Parathyroid adenoma (tissue), 2 donors: ENCODE measurements around the gene ACTN4.

Source experiments
- H2AFZ ChIP-seq: fragments of 300-600 bp; sonication (generic); one replicate; pipeline ENCODE4 v1.7.0; 2017; ENCODE audit warnings: antibody characterized with exemption, mild to moderate bottlenecking
- H3K27ac ChIP-seq: fragments of 300-600 bp; sonication (generic); one replicate; pipeline ENCODE4 v1.7.0; 2017
- H3K27me3 ChIP-seq: fragments of 300-600 bp; sonication (generic); one replicate; pipeline ENCODE4 v1.7.0; 2017; ENCODE audit warnings: low read length; ENCODE audit not compliant: control insufficient read depth, insufficient read depth
- H3K36me3 ChIP-seq: fragments of 300-600 bp; sonication (generic); one replicate; pipeline ENCODE4 v1.7.0; 2017; ENCODE audit warnings: low read length; ENCODE audit not compliant: control insufficient read depth, insufficient read depth
- H3K4me1 ChIP-seq: fragments of 300-600 bp; sonication (generic); one replicate; pipeline ENCODE4 v1.7.0; 2017; ENCODE audit warnings: control low read depth
- H3K4me2 ChIP-seq: fragments of 300-600 bp; sonication (generic); one replicate; pipeline ENCODE4 v1.7.0; 2017; ENCODE audit warnings: low read length
- H3K4me3 ChIP-seq: fragments of 300-600 bp; sonication (generic); one replicate; pipeline ENCODE4 v1.7.0; 2017; ENCODE audit warnings: low read depth, low read length
- H3K79me2 ChIP-seq: fragments of 300-600 bp; sonication (generic); one replicate; pipeline ENCODE4 v1.7.0; 2017; ENCODE audit warnings: control low read depth
- H3K9ac ChIP-seq: fragments of 300-600 bp; sonication (generic); one replicate; pipeline ENCODE4 v1.7.0; 2017; ENCODE audit warnings: mild to moderate bottlenecking
- H3K9me3 ChIP-seq: fragments of 300-600 bp; sonication (generic); one replicate; pipeline ENCODE4 v1.7.0; 2017; ENCODE audit warnings: low read length; ENCODE audit not compliant: control insufficient read depth
- CTCF ChIP-seq: fragments of 300-600 bp; sonication (generic); IDR thresholded peaks from one replicate; pipeline ENCODE4 v1.7.0; 2017; ENCODE audit warnings: antibody characterized with exemption, mild to moderate bottlenecking
- donor health status: primary hyperparathyroidism.

The ACTN4 gene

GRCh38 chr19:38684078-38684861, 36.8 kb downstream of the ACTN4 start:
- H3K4me3 ChIP-seq = peak overlapping the region; percentile 27
- H3K4me2 ChIP-seq = peak overlapping the region; percentile 65
- peak overlapping the region; percentile 81 for H3K9ac ChIP-seq
- peak overlapping the region; percentile 100 for H3K27ac ChIP-seq
- peaks cover 91% of the 10 kb centered on the region for H3K4me1 ChIP-seq
- no peaks in the 10 kb centered on the region for H3K9me3 ChIP-seq
- no peak overlapping the region for H2AFZ ChIP-seq
- H3K79me2 ChIP-seq = peaks cover 69% of the 10 kb centered on the region
- H3K36me3 ChIP-seq = no peaks in the 10 kb centered on the region
- TF ChIP-seq CTCF = no peak
- no peaks in the 10 kb centered on the region for H3K27me3 ChIP-seq

DNA sequence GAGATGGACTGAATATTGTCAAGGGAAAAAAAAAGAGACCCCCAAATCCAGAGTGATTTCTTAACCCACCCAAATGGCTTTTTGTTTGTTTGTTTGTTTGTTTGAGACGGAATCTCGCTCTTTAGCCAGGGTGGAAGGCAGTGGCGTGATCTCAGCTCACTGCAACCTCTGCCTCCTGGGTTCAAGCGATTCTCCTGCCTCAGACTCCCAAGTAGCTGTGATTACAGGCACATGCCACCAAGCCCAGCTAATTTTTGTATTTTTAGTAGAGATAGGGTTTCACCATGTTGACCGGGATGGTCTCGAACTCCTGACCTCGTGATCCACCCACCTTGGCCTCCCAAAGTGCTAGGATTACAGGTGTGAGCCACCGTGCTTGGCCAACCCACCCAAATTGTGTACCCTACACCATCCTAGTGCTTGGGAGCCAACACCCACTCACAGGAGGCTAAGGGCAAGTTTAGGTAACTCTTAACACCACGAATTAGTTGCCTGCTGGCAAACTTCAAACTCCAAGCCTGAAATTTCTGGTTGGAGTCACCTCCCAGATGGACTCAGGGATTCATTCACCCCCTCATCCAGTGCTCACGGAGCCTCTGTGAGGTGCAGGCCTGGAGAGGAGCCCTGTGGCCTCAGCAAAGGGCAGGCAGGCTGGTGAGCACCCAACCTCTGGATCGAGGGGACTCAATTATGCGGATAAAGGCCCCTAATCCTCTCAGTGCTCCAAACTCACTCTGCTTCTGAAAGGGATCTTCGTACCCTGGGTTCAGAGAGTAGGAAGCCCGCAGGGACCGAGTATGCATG, 37.6 kb downstream of the ACTN4 start:
- TF ChIP-seq CTCF = no peak
- H3K27ac ChIP-seq = peak overlapping the region; percentile 100
- H3K9me3 ChIP-seq = no peaks in the 10 kb centered on the region
- no peaks in the 10 kb centered on the region for H3K36me3 ChIP-seq
- no peak overlapping the region for H2AFZ ChIP-seq
- peaks cover 86% of the 10 kb centered on the region for H3K4me1 ChIP-seq
- peak overlapping the region; percentile 44 for H3K4me3 ChIP-seq
- peak overlapping the region; percentile 73 for H3K4me2 ChIP-seq
- H3K79me2 ChIP-seq = peaks cover 69% of the 10 kb centered on the region
- no peaks in the 10 kb centered on the region for H3K27me3 ChIP-seq
- H3K9ac ChIP-seq = peak overlapping the region; percentile 81

DNA sequence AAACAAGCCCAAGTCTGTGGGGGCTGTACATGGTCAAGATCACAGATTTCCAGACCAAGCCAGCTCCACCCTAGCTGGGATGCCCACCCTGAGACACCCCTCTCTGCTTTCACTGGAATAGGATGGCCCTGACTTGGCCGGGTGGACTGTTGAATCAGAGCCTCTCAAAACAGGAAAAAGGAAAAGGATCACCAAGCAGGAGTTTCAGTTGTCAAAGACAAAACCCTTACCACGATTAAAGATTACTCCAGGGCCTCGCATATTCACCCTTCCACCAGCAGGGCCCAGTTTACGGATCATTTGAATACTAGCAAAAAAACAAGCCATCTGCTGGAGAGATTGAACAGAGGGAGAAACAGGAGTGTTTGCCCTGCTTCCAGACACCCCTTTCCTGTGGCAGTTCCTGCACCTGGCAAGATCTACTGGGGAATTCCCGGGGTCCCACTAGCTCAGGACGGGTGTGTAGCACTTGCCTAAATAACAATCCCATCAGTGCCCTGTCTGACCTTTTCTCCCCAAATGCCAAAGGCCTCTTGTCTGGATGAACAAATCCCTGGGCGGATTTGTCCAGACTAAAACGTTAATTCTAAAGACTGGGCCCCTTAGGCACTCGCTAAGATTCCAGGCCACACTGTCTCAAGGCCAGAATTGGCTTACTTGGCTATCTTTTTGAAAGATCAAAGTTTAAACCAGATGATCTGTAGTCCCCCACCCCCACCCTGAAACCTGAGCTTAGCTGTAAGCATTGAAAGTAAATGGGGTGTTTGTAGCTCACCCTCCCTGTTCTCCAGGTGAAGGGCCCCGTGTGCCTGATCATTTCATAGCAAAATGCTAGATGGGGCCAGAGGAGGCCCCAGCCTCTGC, 38.4 kb downstream of the ACTN4 start:
- peak overlapping the region; percentile 100 for H3K27ac ChIP-seq
- H3K4me2 ChIP-seq = peak overlapping the region; percentile 73
- peak overlapping the region; percentile 44 for H3K4me3 ChIP-seq
- no peak overlapping the region for H2AFZ ChIP-seq
- peaks cover 77% of the 10 kb centered on the region for H3K4me1 ChIP-seq
- H3K36me3 ChIP-seq = no peaks in the 10 kb centered on the region
- peaks cover 71% of the 10 kb centered on the region for H3K79me2 ChIP-seq
- H3K9me3 ChIP-seq = no peaks in the 10 kb centered on the region
- no peaks in the 10 kb centered on the region for H3K27me3 ChIP-seq
- peak; percentile 69 for TF ChIP-seq CTCF
- H3K9ac ChIP-seq = peak overlapping the region; percentile 81

- no peaks in the 10 kb centered on the region for H3K36me3 ChIP-seq
- no peaks in the 10 kb centered on the region for H3K9me3 ChIP-seq
- peaks cover 70% of the 10 kb centered on the region for H3K79me2 ChIP-seq
- peak; percentile 11 for TF ChIP-seq CTCF
- H3K27me3 ChIP-seq = no peaks in the 10 kb centered on the region
- no peak overlapping the region for H2AFZ ChIP-seq
- peak overlapping the region; percentile 21 for H3K9ac ChIP-seq
- H3K4me3 ChIP-seq = peak overlapping the region; percentile 44
- H3K4me1 ChIP-seq = peaks cover 74% of the 10 kb centered on the region
- peak overlapping the region; percentile 100 for H3K27ac ChIP-seq
- H3K4me2 ChIP-seq = peak overlapping the region; percentile 73
These were observed 39.1 kb downstream of the ACTN4 start for GRCh38 chr19:38686530-38686888.
